Liver (tissue), 9 donors: ENCODE results near the gene SLC35E3. TPM values are rescaled to one million over a fixed set of nuclear protein-coding genes. Genes with fewer than 3 reads are reported as not detected.
A peak's percentile ranks its signal among the peaks of the same experiment; 100 is the strongest.

Experiments used
- DNase-seq: peaks from one replicate; pipeline ENCODE4 v3.0.0-alpha.2; 2017; ENCODE audit warnings: low spot score
- H3K27ac ChIP-seq, 2 donors: one replicate each; pipeline ENCODE4 v1.7.0; 2013; ENCODE audit warnings: inconsistent platforms in 2 of 2, low read length in 2 of 2, control low read depth in 1 of 2, low read depth in 1 of 2, mild to moderate bottlenecking in 1 of 2
- H3K27me3 ChIP-seq, 4 donors: one replicate each; pipeline versions ENCODE4 v1.6.1 to v1.7.0; 2013; ENCODE audit warnings: low read length in 3 of 4, inconsistent platforms in 1 of 4, mild to moderate bottlenecking in 1 of 4, moderate library complexity in 1 of 4; ENCODE audit not compliant: control insufficient read depth in 4 of 4, insufficient read depth in 4 of 4
- H3K36me3 ChIP-seq, 4 donors: one replicate each; pipeline versions ENCODE4 v1.6.1 to v1.7.0; 2013; ENCODE audit warnings: low read length in 3 of 4, mild to moderate bottlenecking in 3 of 4, low read depth in 1 of 4, moderate library complexity in 1 of 4; ENCODE audit not compliant: control insufficient read depth in 4 of 4, insufficient read depth in 3 of 4
- H3K4me1 ChIP-seq, 4 donors: one replicate each; pipeline versions ENCODE4 v1.6.1 to v1.7.0; 2013; ENCODE audit warnings: low read length in 3 of 4, mild to moderate bottlenecking in 3 of 4, moderate library complexity in 1 of 4; ENCODE audit not compliant: control insufficient read depth in 4 of 4, insufficient read depth in 4 of 4
- H3K4me3 ChIP-seq, 3 donors: one replicate each; pipeline versions ENCODE4 v1.6.1 to v1.7.0; 2013; ENCODE audit warnings: low read length in 3 of 3, control low read depth in 1 of 3, low read depth in 1 of 3, mild to moderate bottlenecking in 1 of 3
- H3K9ac ChIP-seq, 2 donors: one replicate each; pipeline ENCODE4 v1.7.0; 2013; ENCODE audit warnings: low read length in 2 of 2, mild to moderate bottlenecking in 2 of 2, moderate library complexity in 2 of 2, control low read depth in 1 of 2, low read depth in 1 of 2
- H3K9me3 ChIP-seq, 4 donors: one replicate each; pipeline versions ENCODE4 v1.6.1 to v1.7.0; 2013; ENCODE audit warnings: low read length in 3 of 4; ENCODE audit not compliant: control insufficient read depth in 4 of 4
- GABPA ChIP-seq, 2 donors: IDR thresholded peaks in 1 of 2; conservative IDR thresholded peaks in 1 of 2; 2 replicates each; pipeline ENCODE4 v1.6.1; 2016; ENCODE audit warnings: antibody characterized with exemption in 2 of 2, mild to moderate bottlenecking in 1 of 2, moderate library complexity in 1 of 2
- HNF4A ChIP-seq, 2 donors: conservative IDR thresholded peaks; 2 replicates each; pipeline ENCODE4 v1.6.1; 2016; ENCODE audit warnings: antibody characterized with exemption in 2 of 2, mild to moderate bottlenecking in 2 of 2
- HNF4G ChIP-seq: IDR thresholded peaks from 2 replicates; pipeline ENCODE4 v1.6.1; 2016; ENCODE audit warnings: antibody characterized with exemption
- JUND ChIP-seq, 2 donors: IDR thresholded peaks; 2 replicates each; pipeline ENCODE4 v1.6.1; 2016; ENCODE audit warnings: antibody characterized with exemption in 2 of 2
- NR2F2 ChIP-seq: IDR thresholded peaks from 2 replicates; pipeline ENCODE4 v1.6.1; 2016; ENCODE audit warnings: antibody characterized with exemption
- RAD21 ChIP-seq, 2 donors: IDR thresholded peaks; 2 replicates each; pipeline ENCODE4 v1.6.1; 2016; ENCODE audit warnings: antibody characterized with exemption in 2 of 2, mild to moderate bottlenecking in 2 of 2
- REST ChIP-seq: IDR thresholded peaks from 2 replicates; pipeline ENCODE4 v1.6.1; 2016; ENCODE audit warnings: antibody characterized with exemption, mild to moderate bottlenecking
- SP1 ChIP-seq: IDR thresholded peaks from 2 replicates; pipeline ENCODE4 v1.6.1; 2018; ENCODE audit warnings: antibody characterized with exemption, mild to moderate bottlenecking
- TAF1 ChIP-seq: conservative IDR thresholded peaks from 2 replicates; pipeline ENCODE4 v1.6.1; 2016; ENCODE audit warnings: antibody characterized with exemption, mild to moderate bottlenecking
- WGBS: extraction: QIAGEN DNeasy Blood & Tissue Kit; methylation state at CpG from one replicate; pipeline ENCODE4 v1.1.7; 2013; 5-methylcytosine and 5-hydroxymethylcytosine counted together
- polyA plus RNA-seq, 2 donors: library from polyadenylated mRNA; stranded (reverse) in 1 of 2; unstranded in 1 of 2; fragments of 200-250 nt in 1 of 2; fragments of >200 nt in 1 of 2; fragmentation: Nextera tagmentation in 1 of 2; extraction: Ambion mirVana in 1 of 2; gene quantifications; one replicate each; pipeline versions ENCODE4 v1.2.1 to v1.2.3, GENCODE V29; 2013 to 2015
- total RNA-seq, 2 donors: library from RNA; depleted of rRNA; stranded (reverse); fragments of >200 nt; gene quantifications; one replicate each; pipeline ENCODE4 v1.2.3, GENCODE V29; 2014
- TF ChIP-seq, protein P1 (sequence below): fragments of 150-350 bp; IDR thresholded peaks from 2 replicates; pipeline ENCODE4 v1.5.1; 2017; ENCODE audit warnings: improper control_type of control experiment, low read depth, low read length; ENCODE audit not compliant: missing input control
- donor health status: healthy.
- donor health status: healthy.
- donor health status: healthy.
- donor health status: healthy.
- donor health status: healthy.

SLC35E3 gene
- total and polyA plus RNA-seq, 4 donors, result 2.1 to 6.0 (median 4.6) TPM

- DNase-seq, result no peak
- peaks cover 0 to 17% (median 9%) of the 10 kb centered on the region in 4 donors for H3K36me3 ChIP-seq
- 96% methylated on average over 7 of the region's 7 CpGs for WGBS
These were observed 14.9 kb downstream of the SLC35E3 start for GRCh38 chr12:68760806-68761441.

DNA sequence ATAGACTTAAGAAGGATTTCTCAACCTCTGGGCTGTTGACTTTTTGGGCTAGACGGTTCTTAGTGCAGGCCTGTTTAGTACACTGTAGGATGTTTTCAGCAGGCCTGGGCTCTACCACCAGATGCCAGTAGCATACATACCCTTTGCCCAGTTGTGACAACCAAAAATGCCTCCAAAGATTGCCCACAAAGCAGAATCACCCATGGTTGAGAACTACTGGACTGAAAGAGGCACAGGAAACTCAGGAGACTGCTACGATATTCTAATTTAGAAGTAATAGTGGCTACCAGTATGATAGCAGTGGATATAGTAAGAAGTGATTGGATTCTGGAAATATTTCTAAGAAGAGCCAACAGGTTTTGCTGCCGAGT is 15.5 kb downstream of the SLC35E3 start:
- peaks cover 0 to 3% (median 1%) of the 10 kb centered on the region in 4 donors for H3K4me1 ChIP-seq
- no peak for DNase-seq
- H3K4me3 ChIP-seq, result no peak overlapping the region
- WGBS, result 89% methylated on average over 3 of the region's 3 CpGs
- peaks cover 0 to 17% (median 7%) of the 10 kb centered on the region in 4 donors for H3K36me3 ChIP-seq
- H3K9me3 ChIP-seq, result no peaks in the 10 kb centered on the region
- peak; percentile 31 to 59 for TF ChIP-seq RAD21 (IDR thresholded peaks at IDR 0.05)
- TF ChIP-seq GABPA (IDR thresholded peaks at IDR 0.05 in 1 of 2, conservative IDR thresholded peaks at IDR 0.05 in 1 of 2), result no peak
- no peak overlapping the region for H3K27ac ChIP-seq
- H3K27me3 ChIP-seq, result no peaks in the 10 kb centered on the region
- H3K9ac ChIP-seq, result no peak overlapping the region

More at GRCh38 chr12:68760806-68761441, 14.9 kb downstream of the SLC35E3 start:
- Histone ChIP-seq H3K27me3 (no peaks in the 10 kb centered on the region), H3K4me1 (peaks cover 0 to 3% (median 1%) of the 10 kb centered on the region in 4 donors), H3K4me3 (no peak overlapping the region), H3K9me3 (no peaks in the 10 kb centered on the region), H3K9ac (no peak overlapping the region), H3K27ac (no peak overlapping the region)
- TF ChIP-seq RAD21 (IDR thresholded peaks at IDR 0.05) (no peak), TAF1 (no peak), SP1 (no peak), HNF4G (no peak), REST (no peak), HNF4A (conservative IDR thresholded peaks at IDR 0.05) (no peak), NR2F2 (no peak), JUND (IDR thresholded peaks at IDR 0.05) (no peak)
- TF ChIP-seq, protein P1, sequence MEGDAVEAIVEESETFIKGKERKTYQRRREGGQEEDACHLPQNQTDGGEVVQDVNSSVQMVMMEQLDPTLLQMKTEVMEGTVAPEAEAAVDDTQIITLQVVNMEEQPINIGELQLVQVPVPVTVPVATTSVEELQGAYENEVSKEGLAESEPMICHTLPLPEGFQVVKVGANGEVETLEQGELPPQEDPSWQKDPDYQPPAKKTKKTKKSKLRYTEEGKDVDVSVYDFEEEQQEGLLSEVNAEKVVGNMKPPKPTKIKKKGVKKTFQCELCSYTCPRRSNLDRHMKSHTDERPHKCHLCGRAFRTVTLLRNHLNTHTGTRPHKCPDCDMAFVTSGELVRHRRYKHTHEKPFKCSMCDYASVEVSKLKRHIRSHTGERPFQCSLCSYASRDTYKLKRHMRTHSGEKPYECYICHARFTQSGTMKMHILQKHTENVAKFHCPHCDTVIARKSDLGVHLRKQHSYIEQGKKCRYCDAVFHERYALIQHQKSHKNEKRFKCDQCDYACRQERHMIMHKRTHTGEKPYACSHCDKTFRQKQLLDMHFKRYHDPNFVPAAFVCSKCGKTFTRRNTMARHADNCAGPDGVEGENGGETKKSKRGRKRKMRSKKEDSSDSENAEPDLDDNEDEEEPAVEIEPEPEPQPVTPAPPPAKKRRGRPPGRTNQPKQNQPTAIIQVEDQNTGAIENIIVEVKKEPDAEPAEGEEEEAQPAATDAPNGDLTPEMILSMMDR, result no peak

- peaks cover 0 to 21% (median 8%) of the 10 kb centered on the region in 4 donors for H3K36me3 ChIP-seq
- H3K4me3 ChIP-seq, result no peak overlapping the region
- DNase-seq, result no peak
- TF ChIP-seq HNF4A (conservative IDR thresholded peaks at IDR 0.05) (no peak), TAF1 (no peak), GABPA (IDR thresholded peaks at IDR 0.05 in 1 of 2, conservative IDR thresholded peaks at IDR 0.05 in 1 of 2) (no peak)
- TF ChIP-seq, protein P1, result no peak
- H3K4me1 ChIP-seq, result peaks cover 0 to 3% (median 1%) of the 10 kb centered on the region in 4 donors
- 82% methylated on average over 8 of the region's 8 CpGs for WGBS
- no peak overlapping the region for H3K9ac ChIP-seq
- no peaks in the 10 kb centered on the region for H3K9me3 ChIP-seq
- H3K27ac ChIP-seq, result no peak overlapping the region
- no peaks in the 10 kb centered on the region for H3K27me3 ChIP-seq
These were observed 16.1 kb downstream of the SLC35E3 start for GRCh38 chr12:68761901-68762630.
